Panc1 (cell line): ENCODE results near the gene EDDM3A.
"Not testable (repeated sequence)": the region's sequence is repeated elsewhere in the genome, so short reads cannot be mapped to it uniquely, and the experiment has no call there.

Experiments
- CTCF ChIP-seq: fragments of 450-650 bp; IDR thresholded peaks from 2 replicates; pipeline ENCODE4 v1.5.1; 2017; ENCODE audit warnings: mild to moderate bottlenecking
- POLR2AphosphoS5 ChIP-seq: IDR thresholded peaks from 2 replicates; pipeline ENCODE4 v1.6.1; 2012; ENCODE audit warnings: mild to moderate bottlenecking, low read depth, low read length, moderate library complexity
- REST ChIP-seq, 2 experiments: IDR thresholded peaks; 2 replicates each; pipeline ENCODE4 v1.6.1; 2011 to 2012; ENCODE audit warnings: low read depth in 2 of 2, control low read depth in 1 of 2, low read length in 1 of 2, mild to moderate bottlenecking in 1 of 2, moderate library complexity in 1 of 2; ENCODE audit not compliant: insufficient read depth in 1 of 2
- SIN3A ChIP-seq: IDR thresholded peaks from 2 replicates; pipeline ENCODE4 v1.6.1; 2012; ENCODE audit warnings: low read depth, mild to moderate bottlenecking, low read length, moderate library complexity, borderline replicate concordance; ENCODE audit not compliant: insufficient read depth
- TCF7L2 ChIP-seq: IDR thresholded peaks from 2 replicates; pipeline ENCODE4 v1.6.1; 2011; ENCODE audit warnings: mild to moderate bottlenecking, low read depth, low read length, inconsistent platforms

GRCh38 chr14:20726121-20726520 lies 19.6 kb upstream of the EDDM3A start:
- TF ChIP-seq CTCF; REST (IDR thresholded peaks at IDR 0.05; ENCODE audit: insufficient read depth in 1 of 2, low read depth in 2 of 2, low read length in 1 of 2); POLR2AphosphoS5; SIN3A; TCF7L2: not testable (repeated sequence)
